NCI-H345 (cell line): ENCODE results near the gene GAGE10.
A peak's percentile ranks its signal among the peaks of the same experiment; 100 is the strongest.

Experiments used
- DNase-seq: peaks from one replicate; lab custom pipeline; 2025; lab: John Stamatoyannopoulos, UW

GAGE10 gene, protein sequence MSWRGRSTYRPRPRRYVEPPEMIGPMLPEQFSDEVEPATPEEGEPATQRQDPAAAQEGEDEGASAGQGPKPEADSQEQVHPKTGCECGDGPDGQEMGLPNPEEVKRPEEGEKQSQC

DNA sequence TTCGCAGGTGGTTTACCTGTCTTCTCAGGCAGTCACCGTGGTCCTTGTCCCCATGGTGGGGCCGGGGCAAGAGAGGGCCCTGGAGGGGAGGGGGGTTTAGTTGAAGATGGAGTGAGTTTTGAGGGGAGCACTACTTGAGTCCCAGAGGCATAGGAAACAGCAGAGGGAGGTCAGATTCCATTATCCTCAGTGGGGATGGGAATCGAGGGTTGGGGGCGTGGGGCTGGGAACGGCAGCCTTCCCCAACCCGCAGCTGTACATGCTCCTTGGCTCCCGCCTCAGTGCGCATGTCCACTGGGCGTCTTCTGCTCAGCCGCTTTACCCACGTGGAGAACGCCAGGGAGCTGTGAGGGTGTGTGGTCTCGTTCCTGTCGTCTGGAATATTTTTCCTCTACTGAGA lies at the start of gene GAGE10:
GAGE10 (plus strand) TSS at position 301 of the 400 bp plus-strand sequence. CDS start 1,214 bp downstream, outside the sequence.
- DNase-seq, result no peak

GRCh38 chrX:49254639-49255038 lies 48.8 kb upstream of the GAGE10 start:
- no peak for DNase-seq

DNA sequence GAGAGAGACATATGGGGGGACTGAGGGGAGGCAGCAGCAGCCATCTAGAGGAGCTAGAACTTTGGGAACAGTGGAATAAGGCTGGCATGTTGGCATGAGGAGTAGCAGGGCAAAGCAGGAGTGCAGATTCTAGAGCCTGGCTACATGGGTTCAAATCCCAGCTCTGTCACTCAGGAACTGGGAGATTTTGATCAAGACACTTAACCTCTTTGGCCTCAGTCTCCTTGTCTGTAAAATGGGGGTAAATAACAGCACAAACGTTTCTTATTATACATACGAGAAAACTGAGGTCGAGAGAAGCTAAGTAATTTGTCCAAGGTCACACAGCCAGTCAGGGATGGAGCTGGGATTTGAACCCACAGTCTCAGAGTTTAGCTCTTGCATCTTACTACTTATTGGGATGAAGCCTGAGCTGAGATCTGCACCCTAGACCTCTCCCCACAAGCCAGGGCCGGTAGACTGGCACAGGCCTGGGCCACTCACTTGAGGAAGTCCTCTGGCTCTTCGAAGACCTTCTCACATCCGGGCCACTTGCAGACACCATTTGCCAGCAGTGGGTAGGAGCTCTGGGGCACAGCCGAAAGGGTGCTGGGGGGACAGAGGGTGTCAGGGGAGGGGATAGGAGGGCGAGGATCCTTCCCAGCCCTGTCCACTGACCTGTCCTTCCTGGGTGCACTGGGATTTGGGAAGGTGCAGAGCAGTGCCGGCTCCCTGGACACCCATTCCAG lies 47.0 kb upstream of the GAGE10 start:
- no peak for DNase-seq

DNA sequence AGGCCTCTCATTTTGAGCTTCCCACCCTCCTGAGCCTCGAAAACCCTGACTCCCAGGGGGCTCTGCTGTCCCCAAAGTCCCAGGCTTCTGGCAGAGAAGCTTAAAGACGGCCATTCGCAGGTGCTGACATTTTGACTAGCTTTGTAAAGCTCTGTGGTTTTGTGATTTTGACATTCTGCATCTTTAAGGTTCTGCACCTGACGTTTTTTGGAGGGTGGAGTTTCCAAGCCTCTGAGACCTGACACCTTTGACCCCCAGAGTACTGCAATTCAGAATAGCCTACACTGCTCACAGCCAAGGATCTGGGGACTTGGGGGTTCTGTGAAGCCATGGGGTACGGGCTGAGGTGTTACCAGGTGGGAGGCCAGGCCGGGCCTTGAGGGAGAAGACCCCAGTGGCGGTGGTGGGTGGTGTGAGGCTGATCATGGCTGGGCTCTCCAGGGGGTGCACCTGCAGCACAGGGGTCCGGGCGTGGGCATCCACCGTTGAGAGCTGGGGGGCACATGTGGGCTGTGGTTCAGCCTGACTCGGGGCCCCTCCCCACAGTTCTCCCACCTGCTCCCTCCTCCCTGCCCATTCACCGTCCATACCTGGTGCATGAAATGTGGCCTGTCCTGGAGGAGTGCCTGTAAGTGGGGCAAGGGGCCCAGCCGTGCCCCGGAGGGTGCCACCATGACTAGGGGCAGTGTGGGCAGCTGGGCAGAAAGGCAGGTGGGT lies 46.2 kb upstream of the GAGE10 start:
- DNase-seq, result no peak

GRCh38 chrX:49257846-49258748 lies 45.3 kb upstream of the GAGE10 start:
- no peak for DNase-seq

DNA sequence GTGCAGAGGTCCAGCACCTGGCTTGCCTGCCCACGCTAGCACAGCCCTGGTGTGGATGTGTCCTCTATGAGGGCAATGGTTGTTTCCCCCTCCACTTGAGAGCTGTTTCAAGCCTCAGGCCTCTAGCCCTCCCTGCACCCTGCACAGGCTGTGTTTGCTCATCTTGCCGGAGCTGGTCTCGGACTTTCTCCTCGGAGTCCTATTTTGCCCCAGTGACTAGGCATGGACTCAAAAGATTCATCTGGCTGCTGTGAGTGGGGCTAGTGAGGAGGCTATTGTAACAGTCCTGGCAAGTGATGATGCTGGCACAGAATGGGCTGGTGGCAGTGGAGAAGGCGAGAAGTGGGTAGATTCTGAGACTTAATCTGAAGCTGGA lies 44.7 kb upstream of the GAGE10 start:
- DNase-seq, result no peak

DNA sequence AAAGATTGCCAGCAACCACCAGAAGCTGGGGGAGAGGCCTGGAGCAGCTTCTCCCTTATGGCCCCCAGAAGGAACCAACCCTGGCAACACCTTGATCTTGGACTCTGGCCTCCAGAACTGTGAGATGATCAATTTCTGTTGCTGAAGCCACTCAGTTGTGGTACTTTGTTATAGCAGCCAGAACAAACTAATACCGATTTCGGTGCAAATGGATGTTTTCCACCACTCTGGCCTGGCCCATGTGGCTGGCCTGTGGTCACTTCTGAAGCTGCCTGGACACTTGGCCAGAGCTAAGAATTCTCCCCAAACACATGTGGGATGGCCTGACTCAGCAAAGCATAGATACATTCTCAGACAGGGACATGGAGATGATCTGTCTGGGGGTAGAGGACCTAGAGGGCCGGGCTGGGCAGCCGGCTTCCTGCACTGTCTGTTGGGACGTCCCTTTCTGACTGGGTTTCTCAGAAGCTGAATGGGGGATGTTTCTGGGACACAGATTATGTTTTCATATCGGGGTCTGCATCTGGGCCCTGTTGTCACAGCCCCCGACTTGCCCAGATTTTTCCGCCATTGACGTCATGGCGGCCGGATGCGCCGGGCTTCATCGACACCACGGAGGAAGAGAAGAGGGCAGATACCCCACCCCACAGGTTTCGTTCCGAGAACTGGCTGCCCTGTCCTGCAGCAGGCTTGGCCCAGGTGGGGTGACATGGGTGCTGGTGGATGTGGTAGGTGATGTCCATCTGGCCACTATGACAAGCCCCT lies 43.0 kb upstream of the GAGE10 start:
- DNase-seq, result no peak

DNA sequence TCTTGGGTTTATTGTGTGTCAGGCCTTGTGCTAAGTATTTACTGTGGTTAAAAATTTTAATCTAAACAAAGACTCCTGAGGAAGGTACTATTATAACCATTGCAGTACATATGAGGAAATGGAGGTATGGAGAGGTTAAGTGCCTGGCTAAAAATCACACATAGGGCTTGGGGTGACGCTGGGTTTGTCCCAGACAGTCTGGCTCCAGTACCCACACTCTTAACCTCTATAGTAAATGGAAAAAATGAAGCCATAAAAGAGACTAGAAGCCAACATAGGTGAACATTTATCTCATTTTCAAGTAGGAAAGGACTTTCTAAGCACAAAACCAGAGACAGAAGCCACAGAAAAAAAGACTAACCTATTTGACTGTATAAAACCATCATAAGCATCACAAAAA lies 40.8 kb upstream of the GAGE10 start:
- no peak for DNase-seq

DNA sequence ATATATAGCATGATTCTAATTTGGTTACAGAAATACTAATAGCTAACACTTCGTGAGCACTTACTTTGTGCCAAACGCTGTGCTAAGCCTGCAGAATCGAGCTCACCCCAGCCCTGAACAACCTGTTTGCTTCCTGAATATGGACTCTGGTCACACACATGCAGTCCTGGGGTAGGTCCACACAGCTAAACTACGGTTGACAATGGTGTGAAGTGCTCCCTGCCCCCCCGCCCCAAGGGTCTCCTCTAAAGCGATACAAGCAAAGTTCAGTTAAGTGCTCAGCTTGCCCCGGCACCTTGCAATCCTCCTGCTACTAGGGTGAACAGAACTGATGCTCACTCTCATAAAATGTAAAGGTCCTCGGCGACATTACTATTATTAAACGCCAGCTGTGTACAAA lies 39.8 kb upstream of the GAGE10 start:
- DNase-seq, result no peak

DNA sequence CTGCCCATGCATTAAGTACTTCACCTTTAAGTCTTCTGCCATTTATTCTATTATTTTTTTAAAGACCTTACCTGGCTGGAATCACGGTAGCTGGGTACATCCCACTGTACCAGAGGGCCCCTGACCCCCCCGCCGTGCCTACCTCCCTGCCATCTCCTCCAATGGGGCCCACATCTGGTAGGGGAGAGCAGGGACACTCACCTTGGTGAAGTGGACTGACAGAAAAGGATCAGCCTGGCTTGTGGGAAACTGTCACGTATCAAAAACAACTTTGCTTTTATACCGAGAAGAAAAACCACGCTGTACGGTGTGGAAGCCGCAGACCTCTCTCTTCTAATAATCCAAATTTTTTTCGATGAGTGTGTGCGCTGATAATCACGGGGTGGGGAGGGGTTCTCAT lies 39.0 kb upstream of the GAGE10 start, which contains the start of gene FOXP3:
FOXP3 (minus strand) TSS at position 251 of the 400 bp plus-strand sequence. CDS start 6,205 bp downstream, outside the sequence.
- DNase-seq, result no peak

DNA sequence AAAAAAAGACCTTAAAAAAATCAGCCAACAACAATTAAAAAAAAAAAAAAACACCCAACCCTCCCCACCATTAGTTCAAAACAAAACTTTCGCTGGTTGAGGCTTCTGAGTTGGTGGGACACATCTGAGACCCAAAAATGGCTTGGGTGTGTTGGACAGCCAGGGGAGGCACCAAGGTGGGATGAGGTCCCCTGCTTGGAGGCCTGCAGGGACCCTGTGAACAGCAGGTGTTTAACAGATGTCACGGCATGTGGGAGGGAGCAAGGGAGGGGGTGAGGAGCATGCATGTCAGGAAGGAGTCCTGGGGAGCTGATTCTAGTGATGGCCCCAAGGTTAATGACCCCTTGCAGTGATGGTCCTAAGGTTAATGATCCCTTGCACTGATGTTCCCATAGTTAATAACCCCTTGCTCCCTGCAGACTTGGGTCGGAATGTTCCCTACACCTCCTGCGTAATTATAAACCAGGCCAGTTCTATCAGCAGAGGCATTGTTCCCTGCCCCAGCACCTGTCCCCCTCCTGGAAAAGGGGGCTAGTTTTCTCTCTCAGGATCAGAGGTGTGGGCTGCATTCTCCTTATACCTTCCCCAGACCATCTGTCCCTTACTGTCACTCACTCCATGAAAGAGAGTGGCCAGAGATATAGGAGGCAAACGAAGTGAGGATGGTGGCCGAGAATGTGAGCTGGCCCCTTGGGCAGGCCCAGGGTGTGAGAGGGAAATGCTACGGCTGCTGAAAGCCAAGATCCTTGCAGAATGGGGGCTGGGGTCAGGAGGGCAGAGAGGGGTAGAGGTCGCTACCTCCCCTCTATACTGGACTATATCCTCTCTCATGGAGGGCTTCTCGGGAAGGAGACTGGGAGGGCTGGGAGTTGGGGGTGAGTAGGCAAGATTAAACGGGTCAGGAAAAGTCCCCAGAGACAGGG lies 36.7 kb upstream of the GAGE10 start:
- no peak for DNase-seq

DNA sequence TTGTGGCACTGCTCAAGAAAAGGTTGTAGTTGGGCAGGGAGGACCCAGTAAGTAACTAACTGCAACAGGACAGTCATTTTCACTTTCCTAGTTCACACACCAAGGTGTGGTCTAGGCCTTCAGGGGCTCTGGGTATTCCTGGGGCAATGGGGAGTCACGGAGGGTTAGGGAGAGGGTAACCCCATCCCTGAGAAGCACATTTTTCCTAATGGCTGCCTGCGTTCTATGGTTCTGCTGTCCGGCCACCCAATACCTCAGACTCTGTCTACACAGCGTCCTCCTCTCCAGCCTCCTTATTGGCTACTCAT lies 34.8 kb upstream of the GAGE10 start:
- DNase-seq, result no peak

DNA sequence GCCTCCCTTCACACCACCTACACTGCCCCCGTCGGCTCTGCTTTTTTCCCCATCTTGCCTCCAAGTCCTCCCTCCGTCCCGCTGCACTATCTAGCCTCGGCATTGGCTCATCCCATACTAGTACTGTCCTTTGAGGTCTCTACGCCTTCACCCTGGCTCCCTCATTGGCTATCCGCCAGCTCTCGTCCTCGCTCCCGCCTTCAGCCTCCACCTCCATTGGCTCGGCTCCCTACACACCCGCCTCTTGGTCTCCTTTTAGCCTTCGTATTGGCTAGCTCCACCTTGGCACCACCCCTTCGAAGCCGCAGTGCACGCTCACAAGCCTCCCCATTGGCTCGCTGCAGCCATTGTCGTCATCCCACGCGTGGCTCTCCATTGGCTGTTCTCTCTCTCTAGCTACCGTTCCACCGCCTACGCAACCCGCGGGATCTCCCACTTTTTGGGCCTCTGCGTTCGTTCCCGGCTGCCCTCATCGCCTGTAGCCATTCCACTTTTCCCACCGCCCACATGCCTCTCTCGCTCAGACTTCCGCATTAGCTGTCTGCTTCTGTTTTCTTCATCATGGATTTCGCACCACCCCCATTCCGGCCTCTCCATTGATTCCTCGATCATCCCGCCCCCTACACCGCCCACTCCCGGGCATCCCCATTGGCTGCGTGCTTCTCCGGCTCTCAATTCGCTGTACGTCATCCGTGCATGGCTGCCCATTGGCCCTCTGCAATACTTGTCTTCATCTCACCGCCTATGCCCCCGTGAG lies 34.3 kb upstream of the GAGE10 start:
- peak; percentile 98 for DNase-seq

DNA sequence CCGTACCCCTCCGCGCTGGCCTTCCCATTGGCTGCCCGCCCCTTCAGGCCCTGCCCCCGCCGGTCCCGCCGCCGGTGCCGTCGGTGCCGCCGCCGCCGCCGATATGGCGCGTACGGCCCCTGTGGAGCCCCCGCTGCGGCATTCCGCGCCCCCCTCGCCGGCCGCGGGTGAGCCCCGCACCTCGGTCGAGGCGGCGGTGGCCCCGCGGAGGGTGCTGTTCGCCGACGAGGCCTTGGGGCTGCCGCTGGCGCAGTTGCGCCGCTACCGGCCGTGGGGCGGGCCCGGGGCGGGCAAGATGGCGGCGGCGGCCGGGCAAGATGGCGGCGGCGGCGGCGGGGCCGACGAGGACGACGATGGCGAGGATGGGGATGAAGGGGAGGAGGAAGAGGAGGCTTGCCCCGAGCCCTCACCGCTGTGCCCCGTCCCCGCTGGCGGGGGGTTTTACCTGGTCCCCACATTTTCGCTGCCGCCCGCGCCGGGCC lies 33.6 kb upstream of the GAGE10 start, which contains the start of gene PPP1R3F:
PPP1R3F (plus strand) TSS at position 27 of the 482 bp plus-strand sequence; CDS start at position 104, 77 bp downstream.
- no peak for DNase-seq

- DNase-seq, result no peak
Observed at GRCh38 chrX:49270249-49270921, 33.1 kb upstream of the GAGE10 start.

GRCh38 chrX:49271341-49271740 lies 32.1 kb upstream of the GAGE10 start:
- no peak for DNase-seq

GRCh38 chrX:49272421-49272820 lies 31.0 kb upstream of the GAGE10 start:
- DNase-seq, result no peak

DNA sequence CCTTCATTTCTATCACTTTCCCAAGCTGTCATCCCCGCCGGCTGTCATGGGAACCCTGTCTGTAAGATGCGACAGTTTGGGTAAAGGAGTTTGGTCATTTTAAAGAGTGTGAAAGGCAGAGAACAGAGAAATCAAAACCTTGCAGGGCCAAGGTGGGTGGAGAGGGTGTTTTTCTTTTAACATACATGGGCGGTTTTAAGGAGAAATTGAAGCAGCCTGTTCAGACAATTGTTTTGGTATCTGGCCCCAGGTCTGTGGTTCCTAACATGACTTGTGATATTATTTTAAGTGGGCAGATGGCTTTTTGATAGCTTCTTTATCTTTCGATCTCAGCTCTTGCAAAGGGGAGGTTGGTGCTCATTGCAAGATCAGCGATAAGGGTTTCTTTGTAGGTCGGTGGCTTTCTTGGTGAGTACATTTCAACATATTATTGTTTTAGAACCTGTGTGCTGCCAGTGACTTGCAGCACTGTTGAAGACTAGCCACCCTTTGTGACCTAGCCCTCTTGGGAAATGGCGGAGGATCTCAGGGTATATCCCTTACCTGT lies 30.2 kb upstream of the GAGE10 start:
- DNase-seq, result no peak

- no peak for DNase-seq
Observed at GRCh38 chrX:49276207-49276606, 27.2 kb upstream of the GAGE10 start.
